ENCODE measurements around the gene ANKFY1. TPM values are rescaled to one million over a fixed set of nuclear protein-coding genes. Genes with fewer than 3 reads are reported as not detected.

ANKFY1 gene
- total and polyA plus RNA-seq, 2 experiments from 2014 or later: 20.1 to 24.2 TPM

DNA sequence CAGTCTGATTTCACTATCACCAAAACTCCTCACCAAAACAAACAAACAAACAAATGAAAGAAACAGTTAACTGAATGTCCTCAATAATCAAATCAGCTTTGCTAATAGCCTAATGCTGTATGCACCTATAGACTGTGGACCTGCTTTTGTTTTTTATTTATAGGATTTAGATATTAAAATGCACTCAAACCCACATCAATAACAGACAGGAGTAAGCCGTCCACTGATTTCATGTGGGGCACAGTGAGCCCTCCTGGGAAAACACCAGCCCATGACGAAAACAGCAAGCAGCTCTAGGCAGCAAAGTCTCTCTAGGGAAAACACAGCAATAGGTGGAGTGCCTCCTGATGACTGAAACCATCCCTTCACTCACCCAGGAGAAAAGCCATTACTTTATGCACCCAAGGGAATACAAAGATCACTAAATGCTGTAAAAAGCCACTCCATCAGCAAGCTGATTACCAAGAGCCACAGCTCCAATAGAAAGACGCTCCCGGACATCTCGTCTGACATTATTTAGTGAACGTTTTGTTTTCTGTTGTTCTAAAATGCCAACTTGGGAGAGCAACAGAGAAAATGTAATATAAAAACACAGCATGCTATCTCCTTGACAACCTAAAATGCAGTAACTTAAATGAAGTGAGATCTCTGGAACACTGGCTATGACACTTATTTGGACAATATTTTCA, 47.8 kb downstream of the ANKFY1 start:
- H3K4me1 ChIP-seq (ENCODE audit: insufficient read depth): 0 out of 2 replicates have a peak, but pooled peaks cover 4% of the 10 kb centered on the region
- DNase-seq: no peak
- 54 to 58% methylated on average over 6 of the region's 6 CpGs for WGBS, 2 experiments (ENCODE audit: low coverage in 1 of 2, low lambda C conversion rate in 2 of 2, missing lambda C conversion rate in 2 of 2)
- H3K4me3 ChIP-seq: no peak overlapping the region
- H3K27me3 ChIP-seq (replicated peaks; ENCODE audit: insufficient read depth): no peaks in the 10 kb centered on the region
- no peaks in the 10 kb centered on the region for H4K20me1 ChIP-seq (ENCODE audit: insufficient read depth)
- H3K79me2 ChIP-seq (ENCODE audit: insufficient read depth): peaks cover 53% of the 10 kb centered on the region
- in situ Hi-C loops (cut with MboI): loop anchor here (10.0 kb wide), 1 partner anchor 199 kb away; no protein-coding TSS in a partner anchor
- peak overlapping the region; percentile 71; the same call in 1 of the 2 replicates for H3K9ac ChIP-seq
- no peaks in the 10 kb centered on the region for H3K9me3 ChIP-seq (ENCODE audit: low read depth)
- TF ChIP-seq EZH2 (IDR thresholded peaks at IDR 0.05; ENCODE audit: insufficient read depth, poor library complexity, severe bottlenecking): no peak
- TF ChIP-seq EZH2phosphoT487 (IDR thresholded peaks at IDR 0.05; ENCODE audit: insufficient read depth, low read depth): no peak
- no peak overlapping the region for H2AFZ ChIP-seq
- no peak overlapping the region for H3K4me2 ChIP-seq (ENCODE audit: unreplicated experiment)
- H3F3A ChIP-seq (ENCODE audit: insufficient read depth): peaks cover 6% of the 10 kb centered on the region; the same call in 1 of the 2 replicates
- H3K27ac ChIP-seq: no peak overlapping the region
- no peaks in the 10 kb centered on the region for H3K9me2 ChIP-seq (ENCODE audit: insufficient read depth)
- H3K36me3 ChIP-seq (ENCODE audit: low read depth): no peaks in the 10 kb centered on the region

DNA sequence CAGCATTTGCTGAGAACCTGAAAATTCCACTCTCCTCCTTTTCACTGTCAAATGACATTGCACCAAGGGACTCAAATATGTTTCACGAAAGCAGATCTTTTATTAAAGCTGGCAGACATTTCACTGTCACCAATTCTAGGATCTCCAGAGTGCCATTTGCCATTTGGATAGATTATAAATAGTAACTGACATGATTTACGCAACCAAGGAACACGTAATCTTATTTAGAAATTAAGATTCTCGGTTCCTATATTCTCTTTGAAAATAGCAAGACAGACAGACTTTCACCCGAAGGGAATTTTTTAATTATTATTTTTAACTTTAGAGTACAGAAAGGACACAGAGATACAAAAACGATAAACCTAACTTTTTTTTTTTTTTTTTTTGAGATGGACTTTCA, 49.6 kb downstream of the ANKFY1 start:
- H3K4me1 ChIP-seq (ENCODE audit: insufficient read depth): 0 out of 2 replicates have a peak, but pooled peaks cover 4% of the 10 kb centered on the region
- H3K79me2 ChIP-seq (ENCODE audit: insufficient read depth): peaks cover 64% of the 10 kb centered on the region
- no peak for DNase-seq
- H3F3A ChIP-seq (ENCODE audit: insufficient read depth): peaks cover 6% of the 10 kb centered on the region; the same call in 1 of the 2 replicates
- 0 out of 2 replicates have a peak, but pooled peaks cover 6% of the 10 kb centered on the region for H3K36me3 ChIP-seq (ENCODE audit: low read depth)
- no peak overlapping the region for H3K4me3 ChIP-seq
- H4K20me1 ChIP-seq (ENCODE audit: insufficient read depth): no peaks in the 10 kb centered on the region
- in situ Hi-C loops (cut with MboI): loop anchor here (10.0 kb wide), 1 partner anchor 201 kb away; no protein-coding TSS in a partner anchor
- no peak overlapping the region for H3K4me2 ChIP-seq (ENCODE audit: unreplicated experiment)
- no peak overlapping the region for H3K27ac ChIP-seq
- no peak for TF ChIP-seq EZH2 (IDR thresholded peaks at IDR 0.05; ENCODE audit: insufficient read depth, poor library complexity, severe bottlenecking)
- TF ChIP-seq EZH2phosphoT487 (IDR thresholded peaks at IDR 0.05; ENCODE audit: insufficient read depth, low read depth): no peak
- WGBS, 2 experiments (ENCODE audit: low coverage in 1 of 2, low lambda C conversion rate in 2 of 2, missing lambda C conversion rate in 2 of 2): 88 to 89% methylated on average over 6 of the region's 6 CpGs
- H3K9ac ChIP-seq: no peak overlapping the region
- H2AFZ ChIP-seq: no peak overlapping the region
- H3K27me3 ChIP-seq (replicated peaks; ENCODE audit: insufficient read depth): no peaks in the 10 kb centered on the region
- H3K9me3 ChIP-seq (ENCODE audit: low read depth): no peaks in the 10 kb centered on the region
- no peaks in the 10 kb centered on the region for H3K9me2 ChIP-seq (ENCODE audit: insufficient read depth)

DNA sequence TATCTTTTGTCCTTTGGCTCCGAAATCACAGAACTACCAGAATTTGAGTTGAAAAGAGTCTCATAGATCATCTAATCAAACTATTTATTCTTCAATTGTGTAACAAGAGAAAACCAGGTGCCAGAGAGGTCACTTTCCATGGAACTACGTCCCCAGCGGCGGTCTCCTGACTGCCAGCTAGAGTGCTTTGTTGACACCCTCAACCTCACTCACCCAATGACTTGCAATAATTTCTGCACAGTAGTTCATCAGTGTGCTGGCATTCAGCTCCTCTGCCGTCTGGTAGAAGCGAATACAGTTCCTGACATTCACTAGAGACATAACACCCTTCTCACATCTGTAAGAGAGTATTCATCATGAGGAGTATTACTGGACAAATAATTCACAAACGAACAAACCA, 54.2 kb downstream of the ANKFY1 start:
- no peaks in the 10 kb centered on the region for H3K9me3 ChIP-seq (ENCODE audit: low read depth)
- no peak overlapping the region for H3K4me2 ChIP-seq (ENCODE audit: unreplicated experiment)
- WGBS, 2 experiments (ENCODE audit: low coverage in 1 of 2, low lambda C conversion rate in 2 of 2, missing lambda C conversion rate in 2 of 2): 94% methylated on average over 7 of the region's 7 CpGs
- no peak for TF ChIP-seq EZH2 (IDR thresholded peaks at IDR 0.05; ENCODE audit: insufficient read depth, poor library complexity, severe bottlenecking)
- TF ChIP-seq EZH2phosphoT487 (IDR thresholded peaks at IDR 0.05; ENCODE audit: insufficient read depth, low read depth): no peak
- in situ Hi-C loops (cut with MboI): loop anchor here (10.0 kb wide), 1 partner anchor 205 kb away; no protein-coding TSS in a partner anchor
- peaks cover 21% of the 10 kb centered on the region for H3K4me1 ChIP-seq (ENCODE audit: insufficient read depth)
- no peaks in the 10 kb centered on the region for H3K9me2 ChIP-seq (ENCODE audit: insufficient read depth)
- peaks cover 21% of the 10 kb centered on the region; the same call in 1 of the 2 replicates for H3K36me3 ChIP-seq (ENCODE audit: low read depth)
- H3K27me3 ChIP-seq (replicated peaks; ENCODE audit: insufficient read depth): no peaks in the 10 kb centered on the region
- H3K79me2 ChIP-seq (ENCODE audit: insufficient read depth): peaks cover 52% of the 10 kb centered on the region
- no peak overlapping the region for H3K9ac ChIP-seq
- H3K4me3 ChIP-seq: no peak overlapping the region
- H4K20me1 ChIP-seq (ENCODE audit: insufficient read depth): no peaks in the 10 kb centered on the region
- no peak overlapping the region for H3K27ac ChIP-seq
- no peak overlapping the region for H2AFZ ChIP-seq
- DNase-seq: no peak
- peaks cover 23% of the 10 kb centered on the region for H3F3A ChIP-seq (ENCODE audit: insufficient read depth)

DNA sequence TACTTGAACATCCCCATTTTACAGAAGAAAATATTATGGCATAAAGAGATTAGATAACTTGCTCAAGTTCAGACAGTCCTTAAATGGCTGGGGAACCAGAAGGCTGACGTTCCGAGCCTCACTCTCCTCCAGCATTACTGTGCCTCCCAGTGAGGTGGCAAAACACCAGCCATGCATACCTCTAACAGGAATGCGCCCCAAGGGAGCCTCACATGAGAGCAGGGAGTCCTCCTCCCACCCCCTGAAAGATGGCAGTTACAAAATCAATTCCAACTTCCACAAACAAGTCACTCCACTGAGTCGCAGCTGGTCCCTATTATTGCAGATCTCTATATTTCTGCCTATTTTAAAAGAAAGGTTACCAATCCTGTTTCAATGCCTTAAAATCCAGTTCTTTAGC, 55.5 kb downstream of the ANKFY1 start:
- no peak overlapping the region for H3K4me2 ChIP-seq (ENCODE audit: unreplicated experiment)
- H2AFZ ChIP-seq: no peak overlapping the region
- peak overlapping the region; percentile 21 for H3K9ac ChIP-seq
- no peaks in the 10 kb centered on the region for H3K27me3 ChIP-seq (replicated peaks; ENCODE audit: insufficient read depth)
- H3K27ac ChIP-seq: peak overlapping the region; percentile 49; the same call in 1 of the 2 replicates
- no peak for TF ChIP-seq EZH2 (IDR thresholded peaks at IDR 0.05; ENCODE audit: insufficient read depth, poor library complexity, severe bottlenecking)
- no peak for TF ChIP-seq EZH2phosphoT487 (IDR thresholded peaks at IDR 0.05; ENCODE audit: insufficient read depth, low read depth)
- peaks cover 35% of the 10 kb centered on the region for H3F3A ChIP-seq (ENCODE audit: insufficient read depth)
- peaks cover 21% of the 10 kb centered on the region; the same call in 1 of the 2 replicates for H3K36me3 ChIP-seq (ENCODE audit: low read depth)
- no peak overlapping the region for H3K4me3 ChIP-seq
- H3K79me2 ChIP-seq (ENCODE audit: insufficient read depth): peaks cover 40% of the 10 kb centered on the region
- peak; percentile 85 for DNase-seq
- H3K9me2 ChIP-seq (ENCODE audit: insufficient read depth): no peaks in the 10 kb centered on the region
- peaks cover 30% of the 10 kb centered on the region for H3K4me1 ChIP-seq (ENCODE audit: insufficient read depth)
- no peaks in the 10 kb centered on the region for H4K20me1 ChIP-seq (ENCODE audit: insufficient read depth)
- 70% methylated on average over 4 of the region's 4 CpGs for WGBS, 2 experiments (ENCODE audit: low coverage in 1 of 2, low lambda C conversion rate in 2 of 2, missing lambda C conversion rate in 2 of 2)
- in situ Hi-C loops (cut with MboI): no loop called here
- H3K9me3 ChIP-seq (ENCODE audit: low read depth): no peaks in the 10 kb centered on the region
